ENCODE results near the gene CTRB1.

CTRB1 gene

DNA sequence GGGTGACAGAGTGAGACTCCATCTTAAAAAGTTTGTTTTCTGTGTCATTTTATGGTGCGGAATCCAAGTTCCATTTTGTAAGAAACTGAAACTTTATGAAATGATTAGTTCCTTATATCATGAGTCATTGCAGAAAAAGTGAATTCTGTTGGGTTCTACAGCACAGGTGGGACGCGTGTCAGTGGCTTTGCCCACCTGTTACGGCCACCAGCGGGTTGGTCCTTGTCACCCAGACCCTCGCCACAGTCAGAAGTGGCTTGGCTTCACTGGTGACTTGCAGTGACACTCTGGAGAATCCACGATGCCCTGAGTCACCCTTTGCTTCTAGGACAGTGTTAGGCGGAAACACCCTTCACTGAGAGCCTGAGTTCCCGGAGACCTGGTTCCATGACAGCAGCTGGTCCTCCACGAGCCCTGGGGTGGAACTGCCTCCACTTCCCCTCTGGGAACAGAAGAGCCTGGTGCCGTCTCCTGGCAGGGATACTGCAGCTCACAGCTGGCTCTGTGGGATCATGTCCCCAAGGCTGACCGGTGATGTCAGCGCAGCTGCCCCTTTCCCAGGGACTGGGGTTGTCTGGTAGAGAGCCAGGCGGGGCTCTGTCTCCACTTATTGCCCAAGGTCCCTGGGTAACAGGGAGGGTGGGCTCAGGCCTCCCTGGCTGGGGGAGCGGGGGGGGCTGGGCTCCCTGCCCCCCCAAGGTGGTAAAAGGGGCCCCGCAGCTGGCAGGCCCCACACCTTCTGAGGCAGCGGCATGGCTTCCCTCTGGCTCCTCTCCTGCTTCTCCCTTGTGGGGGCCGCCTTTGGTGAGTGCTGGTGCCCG is at the start of gene CTRB1:
CTRB1 (plus strand) TSS at position 733 of the 821 bp plus-strand sequence; CDS start at position 753, 20 bp downstream.
- TF ChIP-seq TAF1 (IDR thresholded peaks at IDR 0.05; ENCODE audit: low read depth) (no peak), YY1 (IDR thresholded peaks at IDR 0.05; ENCODE audit: low read depth) (no peak), NFIC (IDR thresholded peaks at IDR 0.05) (no peak), EP300 (IDR thresholded peaks at IDR 0.05; ENCODE audit: borderline replicate concordance) (no peak), FOXM1 (IDR thresholded peaks at IDR 0.05; ENCODE audit: borderline replicate concordance, low read depth) (no peak), CEBPB (IDR thresholded peaks at IDR 0.05) (no peak), TCF12 (IDR thresholded peaks at IDR 0.05; ENCODE audit: low read depth) (no peak), EGR1 (IDR thresholded peaks at IDR 0.05) (no peak)

DNA sequence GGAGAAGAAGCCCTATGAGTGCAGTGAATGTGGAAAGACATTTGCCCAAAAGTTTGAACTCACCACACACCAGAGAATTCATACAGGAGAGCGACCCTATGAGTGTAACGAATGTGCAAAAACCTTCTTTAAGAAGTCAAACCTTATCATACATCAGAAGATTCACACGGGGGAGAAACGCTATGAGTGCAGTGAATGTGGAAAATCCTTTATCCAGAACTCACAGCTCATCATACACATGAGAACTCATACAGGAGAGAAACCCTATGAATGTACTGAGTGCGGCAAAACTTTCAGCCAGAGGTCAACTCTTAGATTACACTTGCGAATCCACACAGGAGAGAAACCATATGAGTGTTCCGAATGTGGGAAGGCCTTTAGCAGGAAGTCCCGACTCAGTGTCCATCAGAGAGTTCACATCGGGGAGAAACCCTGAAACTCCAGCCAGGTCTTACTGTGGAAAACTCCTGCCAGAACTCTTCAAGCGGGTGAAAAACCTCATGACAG is 48.8 kb upstream of the CTRB1 start:
- TF ChIP-seq FOXM1 (IDR thresholded peaks at IDR 0.05; ENCODE audit: borderline replicate concordance, low read depth) (no peak), YY1 (IDR thresholded peaks at IDR 0.05; ENCODE audit: low read depth) (no peak), EGR1 (IDR thresholded peaks at IDR 0.05) (no peak), TAF1 (IDR thresholded peaks at IDR 0.05; ENCODE audit: low read depth) (no peak), TCF12 (IDR thresholded peaks at IDR 0.05; ENCODE audit: low read depth) (no peak), CREB1 (IDR thresholded peaks at IDR 0.05; ENCODE audit: low read depth) (no peak), RAD21 (IDR thresholded peaks at IDR 0.05; ENCODE audit: low read depth) (no peak), ZBTB7A (IDR thresholded peaks at IDR 0.05; ENCODE audit: low read depth) (no peak), EP300 (IDR thresholded peaks at IDR 0.05; ENCODE audit: borderline replicate concordance) (no peak), CEBPB (IDR thresholded peaks at IDR 0.05) (no peak), NFIC (IDR thresholded peaks at IDR 0.05) (no peak)
- TF ChIP-seq, protein P1, sequence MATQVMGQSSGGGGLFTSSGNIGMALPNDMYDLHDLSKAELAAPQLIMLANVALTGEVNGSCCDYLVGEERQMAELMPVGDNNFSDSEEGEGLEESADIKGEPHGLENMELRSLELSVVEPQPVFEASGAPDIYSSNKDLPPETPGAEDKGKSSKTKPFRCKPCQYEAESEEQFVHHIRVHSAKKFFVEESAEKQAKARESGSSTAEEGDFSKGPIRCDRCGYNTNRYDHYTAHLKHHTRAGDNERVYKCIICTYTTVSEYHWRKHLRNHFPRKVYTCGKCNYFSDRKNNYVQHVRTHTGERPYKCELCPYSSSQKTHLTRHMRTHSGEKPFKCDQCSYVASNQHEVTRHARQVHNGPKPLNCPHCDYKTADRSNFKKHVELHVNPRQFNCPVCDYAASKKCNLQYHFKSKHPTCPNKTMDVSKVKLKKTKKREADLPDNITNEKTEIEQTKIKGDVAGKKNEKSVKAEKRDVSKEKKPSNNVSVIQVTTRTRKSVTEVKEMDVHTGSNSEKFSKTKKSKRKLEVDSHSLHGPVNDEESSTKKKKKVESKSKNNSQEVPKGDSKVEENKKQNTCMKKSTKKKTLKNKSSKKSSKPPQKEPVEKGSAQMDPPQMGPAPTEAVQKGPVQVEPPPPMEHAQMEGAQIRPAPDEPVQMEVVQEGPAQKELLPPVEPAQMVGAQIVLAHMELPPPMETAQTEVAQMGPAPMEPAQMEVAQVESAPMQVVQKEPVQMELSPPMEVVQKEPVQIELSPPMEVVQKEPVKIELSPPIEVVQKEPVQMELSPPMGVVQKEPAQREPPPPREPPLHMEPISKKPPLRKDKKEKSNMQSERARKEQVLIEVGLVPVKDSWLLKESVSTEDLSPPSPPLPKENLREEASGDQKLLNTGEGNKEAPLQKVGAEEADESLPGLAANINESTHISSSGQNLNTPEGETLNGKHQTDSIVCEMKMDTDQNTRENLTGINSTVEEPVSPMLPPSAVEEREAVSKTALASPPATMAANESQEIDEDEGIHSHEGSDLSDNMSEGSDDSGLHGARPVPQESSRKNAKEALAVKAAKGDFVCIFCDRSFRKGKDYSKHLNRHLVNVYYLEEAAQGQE (IDR thresholded peaks at IDR 0.05; ENCODE audit: low read depth): no peak
- TF ChIP-seq, protein P2, sequence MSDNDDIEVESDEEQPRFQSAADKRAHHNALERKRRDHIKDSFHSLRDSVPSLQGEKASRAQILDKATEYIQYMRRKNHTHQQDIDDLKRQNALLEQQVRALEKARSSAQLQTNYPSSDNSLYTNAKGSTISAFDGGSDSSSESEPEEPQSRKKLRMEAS (IDR thresholded peaks at IDR 0.05): no peak
- TF ChIP-seq, protein P3, sequence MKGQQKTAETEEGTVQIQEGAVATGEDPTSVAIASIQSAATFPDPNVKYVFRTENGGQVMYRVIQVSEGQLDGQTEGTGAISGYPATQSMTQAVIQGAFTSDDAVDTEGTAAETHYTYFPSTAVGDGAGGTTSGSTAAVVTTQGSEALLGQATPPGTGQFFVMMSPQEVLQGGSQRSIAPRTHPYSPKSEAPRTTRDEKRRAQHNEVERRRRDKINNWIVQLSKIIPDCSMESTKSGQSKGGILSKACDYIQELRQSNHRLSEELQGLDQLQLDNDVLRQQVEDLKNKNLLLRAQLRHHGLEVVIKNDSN (IDR thresholded peaks at IDR 0.05): no peak

DNA sequence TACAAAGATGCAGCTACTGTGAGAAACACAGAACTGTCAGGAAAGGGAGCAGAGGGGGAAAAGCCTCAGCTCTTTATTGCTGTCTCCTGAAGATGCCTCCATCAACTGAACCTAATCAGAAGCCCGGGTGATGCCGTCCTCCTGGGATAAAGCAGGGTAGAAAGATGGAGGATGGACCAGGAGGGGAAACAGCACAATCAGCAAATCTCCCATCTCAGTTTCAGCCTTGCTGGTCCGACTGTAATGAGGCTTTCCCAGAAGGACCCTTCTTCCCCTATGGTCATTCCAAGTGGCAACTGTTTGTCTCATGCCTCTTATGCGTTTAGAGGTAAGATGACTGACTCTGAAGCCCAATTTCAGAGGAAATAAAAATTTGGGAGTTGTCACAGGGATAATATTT is 46.2 kb upstream of the CTRB1 start:
- TF ChIP-seq EP300 (IDR thresholded peaks at IDR 0.05; ENCODE audit: borderline replicate concordance) (no peak), TCF12 (IDR thresholded peaks at IDR 0.05; ENCODE audit: low read depth) (no peak), NFIC (IDR thresholded peaks at IDR 0.05) (no peak), RAD21 (IDR thresholded peaks at IDR 0.05; ENCODE audit: low read depth) (no peak), TEAD4 (IDR thresholded peaks at IDR 0.05) (no peak), CEBPB (IDR thresholded peaks at IDR 0.05) (no peak), YY1 (IDR thresholded peaks at IDR 0.05; ENCODE audit: low read depth) (no peak), FOXM1 (IDR thresholded peaks at IDR 0.05; ENCODE audit: borderline replicate concordance, low read depth) (no peak), CREB1 (IDR thresholded peaks at IDR 0.05; ENCODE audit: low read depth) (no peak), ZBTB7A (IDR thresholded peaks at IDR 0.05; ENCODE audit: low read depth) (no peak), TAF1 (IDR thresholded peaks at IDR 0.05; ENCODE audit: low read depth) (no peak), EGR1 (IDR thresholded peaks at IDR 0.05) (no peak)
- TF ChIP-seq, protein P2 (IDR thresholded peaks at IDR 0.05): no peak
- TF ChIP-seq, protein P3 (IDR thresholded peaks at IDR 0.05): no peak
- TF ChIP-seq, protein P1 (IDR thresholded peaks at IDR 0.05; ENCODE audit: low read depth): no peak

DNA sequence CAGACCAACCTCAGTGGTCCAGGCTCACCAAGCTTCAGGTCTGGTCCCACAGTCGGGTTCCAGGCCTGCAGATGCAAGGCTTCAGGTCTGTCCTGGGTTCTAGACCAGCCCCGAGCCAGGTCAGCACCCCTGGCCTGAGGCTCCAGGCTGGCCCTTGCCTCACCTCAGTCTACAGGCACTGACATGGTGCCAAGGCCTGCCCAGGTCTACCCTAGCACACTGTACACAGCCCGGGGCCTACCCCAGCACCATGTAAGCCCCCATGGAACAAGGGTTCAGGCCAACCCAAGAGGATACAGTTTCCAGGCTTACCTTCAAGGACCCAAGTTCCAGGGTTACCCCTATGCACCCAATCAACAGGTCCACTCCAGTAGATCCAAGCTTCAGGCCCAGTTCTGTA is 43.7 kb upstream of the CTRB1 start:
- TF ChIP-seq FOXM1 (IDR thresholded peaks at IDR 0.05; ENCODE audit: borderline replicate concordance, low read depth): no peak

DNA sequence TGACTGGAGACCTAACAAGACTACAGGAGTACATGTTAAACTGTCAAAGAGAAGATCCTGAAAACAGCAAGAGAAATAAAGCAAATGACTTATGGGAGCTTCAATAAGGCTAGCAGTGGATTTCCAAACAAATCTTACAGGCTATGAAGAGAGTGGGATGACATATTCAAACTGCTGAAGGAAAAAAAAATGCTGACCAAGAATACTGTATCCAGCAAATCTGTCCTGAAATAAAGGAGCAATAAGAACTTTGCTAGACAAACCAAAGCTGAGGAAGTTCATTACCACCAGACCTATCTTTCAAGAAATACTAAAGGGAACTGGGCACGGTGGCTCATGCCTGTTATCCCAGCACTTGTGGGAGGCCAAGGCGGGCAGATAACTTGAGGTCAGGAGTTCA is 41.9 kb upstream of the CTRB1 start:
- TF ChIP-seq NFIC (IDR thresholded peaks at IDR 0.05) (no peak), EP300 (IDR thresholded peaks at IDR 0.05; ENCODE audit: borderline replicate concordance) (no peak), YY1 (IDR thresholded peaks at IDR 0.05; ENCODE audit: low read depth) (no peak), TAF1 (IDR thresholded peaks at IDR 0.05; ENCODE audit: low read depth) (no peak), EGR1 (IDR thresholded peaks at IDR 0.05) (no peak)

DNA sequence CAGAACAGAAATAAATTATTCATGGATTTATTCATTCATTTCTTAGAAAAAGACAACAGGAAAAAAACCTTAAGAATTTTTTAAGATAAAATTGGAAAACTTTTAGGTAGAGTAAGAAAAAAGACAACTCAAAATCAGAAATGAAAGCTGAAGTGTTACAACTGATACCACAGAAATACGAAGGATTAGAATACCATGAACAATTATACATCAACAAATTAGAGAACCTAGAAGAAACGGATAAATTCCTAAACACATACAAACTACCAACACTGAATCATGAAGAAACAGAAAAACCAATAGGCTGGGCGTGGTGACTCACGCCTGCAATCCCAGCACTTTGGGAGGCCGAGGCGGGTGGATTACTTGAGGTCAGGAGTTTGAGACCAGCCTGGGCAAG is 39.6 kb upstream of the CTRB1 start:
- TF ChIP-seq ZBTB7A (IDR thresholded peaks at IDR 0.05; ENCODE audit: low read depth) (no peak), TCF12 (IDR thresholded peaks at IDR 0.05; ENCODE audit: low read depth) (no peak), TEAD4 (IDR thresholded peaks at IDR 0.05) (no peak), CREB1 (IDR thresholded peaks at IDR 0.05; ENCODE audit: low read depth) (no peak), NFIC (IDR thresholded peaks at IDR 0.05) (no peak), FOXM1 (IDR thresholded peaks at IDR 0.05; ENCODE audit: borderline replicate concordance, low read depth) (no peak), EP300 (IDR thresholded peaks at IDR 0.05; ENCODE audit: borderline replicate concordance) (no peak), RAD21 (IDR thresholded peaks at IDR 0.05; ENCODE audit: low read depth) (no peak), YY1 (IDR thresholded peaks at IDR 0.05; ENCODE audit: low read depth) (no peak), CEBPB (IDR thresholded peaks at IDR 0.05) (no peak), TAF1 (IDR thresholded peaks at IDR 0.05; ENCODE audit: low read depth) (no peak)
- TF ChIP-seq, protein P2 (IDR thresholded peaks at IDR 0.05): no peak
- TF ChIP-seq, protein P1 (IDR thresholded peaks at IDR 0.05; ENCODE audit: low read depth): no peak

All from Ishikawa (cell line).